Activated naive CD8-positive, alpha-beta T cell treated with anti-CD3 and anti-CD28 coated beads for 36 hours (primary cell): ENCODE results near the gene RRBP1. TPM values are rescaled to one million over a fixed set of nuclear protein-coding genes. Genes with fewer than 3 reads are reported as not detected.

Experiments
- DNase-seq: peaks from one replicate; pipeline ENCODE4 v3.0.0; 2021
- H3K27ac Mint-ChIP-seq: one replicate; pipeline ENCODE4 v1.8.0; 2022; ENCODE audit warnings: mild to moderate bottlenecking, moderate library complexity, mixed read lengths
- H3K27me3 Mint-ChIP-seq: one replicate; pipeline ENCODE4 v1.8.0; 2022; ENCODE audit warnings: mild to moderate bottlenecking, mixed read lengths
- H3K36me3 Mint-ChIP-seq: one replicate; pipeline ENCODE4 v1.8.0; 2021; ENCODE audit warnings: mild to moderate bottlenecking, mixed read lengths
- H3K4me1 Mint-ChIP-seq: one replicate; pipeline ENCODE4 v1.8.0; 2021; ENCODE audit warnings: mixed read lengths
- H3K4me3 Mint-ChIP-seq: one replicate; pipeline ENCODE4 v1.8.0; 2022; ENCODE audit warnings: mild to moderate bottlenecking, moderate library complexity, mixed read lengths
- H3K9me3 Mint-ChIP-seq: one replicate; pipeline ENCODE4 v1.8.0; 2022; ENCODE audit warnings: mixed read lengths
- total RNA-seq, 2 experiments: library from RNA; stranded (reverse); gene quantifications; one replicate each; pipeline ENCODE4 v1.2.3, GENCODE V29; 2021

Gene RRBP1
- total RNA-seq, 2 experiments from 2014 or later: 24.0 to 26.5 TPM

DNA sequence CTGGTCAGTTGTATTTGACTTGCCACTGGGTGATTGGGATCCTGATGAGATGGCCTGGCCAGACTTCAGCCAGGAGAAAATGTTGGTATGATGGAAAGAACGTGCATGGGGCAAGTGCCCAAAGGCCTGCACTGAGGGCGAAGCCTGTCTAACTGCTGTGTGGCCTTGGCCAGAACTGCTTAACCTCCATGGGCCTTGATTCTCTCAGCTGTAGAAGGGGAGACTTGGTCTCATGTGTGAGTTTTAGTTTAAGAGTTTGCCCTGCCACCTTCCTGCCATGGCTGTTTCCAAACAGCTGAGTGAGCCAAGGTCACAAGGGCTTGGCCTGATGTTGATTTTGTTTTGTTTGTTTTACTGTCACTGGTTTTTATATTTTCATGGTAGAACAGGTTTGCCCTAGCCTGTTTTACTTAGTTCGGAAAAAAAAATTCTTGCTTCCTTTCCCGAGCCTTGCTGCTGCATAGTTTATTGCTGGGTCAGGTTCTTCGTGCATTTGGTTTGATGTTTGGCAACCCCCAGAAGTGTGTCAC, 76.8 kb downstream of the RRBP1 start:
- Mint-ChIP-seq H3K36me3 (peaks cover 6% of the 10 kb centered on the region), H3K27me3 (no peaks in the 10 kb centered on the region), H3K27ac (no peak overlapping the region), H3K4me1 (peaks cover 10% of the 10 kb centered on the region), H3K9me3 (no peaks in the 10 kb centered on the region), H3K4me3 (no peak overlapping the region)
- no peak for DNase-seq

DNA sequence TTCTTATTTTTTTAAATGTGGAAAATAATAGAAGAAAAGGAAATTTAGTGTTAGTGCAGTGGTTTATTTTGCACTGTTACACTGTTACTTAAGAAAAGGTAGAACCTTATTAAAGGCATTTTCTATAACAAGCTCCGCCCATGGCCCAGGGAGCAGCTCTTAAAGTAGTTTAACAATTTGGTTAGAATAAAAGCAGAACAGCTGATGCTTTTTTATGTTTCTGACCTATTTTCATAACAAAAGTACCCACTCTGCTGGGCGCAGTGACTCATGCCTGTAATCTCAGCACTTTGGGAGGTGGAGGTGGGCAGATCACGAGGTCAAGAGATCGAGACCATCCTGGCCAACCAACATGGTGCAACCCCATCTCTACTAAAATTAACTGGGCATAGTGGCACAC, 79.5 kb downstream of the RRBP1 start:
- Mint-ChIP-seq H3K4me3 (no peak overlapping the region), H3K27ac (no peak overlapping the region), H3K4me1 (no peaks in the 10 kb centered on the region), H3K36me3 (peaks cover 8% of the 10 kb centered on the region), H3K27me3 (no peaks in the 10 kb centered on the region), H3K9me3 (no peaks in the 10 kb centered on the region)
- no peak for DNase-seq

- Mint-ChIP-seq H3K4me1 (peaks cover 4% of the 10 kb centered on the region), H3K27ac (no peak overlapping the region), H3K36me3 (peaks cover 11% of the 10 kb centered on the region), H3K9me3 (no peaks in the 10 kb centered on the region), H3K27me3 (no peaks in the 10 kb centered on the region), H3K4me3 (no peak overlapping the region)
- no peak for DNase-seq
Observed at GRCh38 chr20:17601957-17602356, 80.1 kb downstream of the RRBP1 start.

DNA sequence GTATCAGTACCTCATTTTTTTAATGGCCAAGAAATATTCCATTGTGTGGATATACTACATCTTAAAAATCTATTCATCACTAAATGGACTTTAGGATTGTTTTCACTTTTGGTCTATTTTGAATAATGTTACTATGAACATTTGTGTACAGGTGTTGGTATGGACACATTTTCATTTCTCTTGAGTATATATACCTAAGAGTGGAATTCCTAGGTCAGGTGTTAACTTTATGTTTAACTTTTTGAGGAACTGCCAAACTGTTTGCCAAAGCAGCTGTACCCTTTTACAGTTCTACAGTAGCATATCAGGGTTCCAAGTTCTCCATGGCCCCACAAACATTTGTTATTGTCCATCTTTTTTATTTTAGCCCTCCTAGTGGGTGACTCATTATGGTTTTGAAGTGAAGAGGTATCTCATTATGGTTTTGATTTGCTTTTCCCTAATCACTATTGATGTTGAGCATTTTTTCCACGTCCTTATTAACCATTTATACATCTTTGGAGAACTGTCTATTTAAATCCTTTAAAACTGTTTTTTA, 84.0 kb downstream of the RRBP1 start:
- Mint-ChIP-seq H3K9me3 (no peaks in the 10 kb centered on the region), H3K27ac (no peak overlapping the region), H3K4me1 (peaks cover 10% of the 10 kb centered on the region), H3K4me3 (no peak overlapping the region), H3K36me3 (peaks cover 22% of the 10 kb centered on the region), H3K27me3 (no peaks in the 10 kb centered on the region)
- no peak for DNase-seq

GRCh38 chr20:17595856-17596255, 86.2 kb downstream of the RRBP1 start:
- no peak for DNase-seq
- Mint-ChIP-seq H3K27ac (no peak overlapping the region), H3K4me1 (peaks cover 11% of the 10 kb centered on the region), H3K4me3 (no peak overlapping the region), H3K9me3 (no peaks in the 10 kb centered on the region), H3K36me3 (peaks cover 21% of the 10 kb centered on the region), H3K27me3 (no peaks in the 10 kb centered on the region)

DNA sequence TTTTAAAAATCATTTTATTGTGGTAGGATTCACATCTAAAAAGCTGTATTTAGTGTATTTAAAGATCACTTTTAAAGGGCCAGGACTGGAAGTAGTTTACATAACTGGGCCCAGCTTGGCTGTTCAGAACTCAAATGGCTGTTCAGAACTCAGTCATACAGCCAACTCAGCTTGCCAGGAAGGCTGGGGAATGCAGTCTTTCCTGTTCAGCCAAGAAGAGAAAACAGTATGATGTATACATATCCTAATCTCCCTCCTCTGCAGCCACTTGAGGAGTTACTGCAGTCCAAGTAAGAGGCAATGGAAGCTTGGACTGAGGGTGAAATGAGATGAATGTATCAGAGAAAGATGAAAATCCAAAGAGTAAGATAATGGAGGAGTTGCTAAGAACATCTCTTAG, 87.6 kb downstream of the RRBP1 start:
- H3K27me3 Mint-ChIP-seq: no peaks in the 10 kb centered on the region
- no peak overlapping the region for H3K4me3 Mint-ChIP-seq
- H3K9me3 Mint-ChIP-seq: no peaks in the 10 kb centered on the region
- H3K27ac Mint-ChIP-seq: no peak overlapping the region
- H3K36me3 Mint-ChIP-seq: peaks cover 19% of the 10 kb centered on the region
- DNase-seq: no peak
- H3K4me1 Mint-ChIP-seq: peaks cover 11% of the 10 kb centered on the region

DNA sequence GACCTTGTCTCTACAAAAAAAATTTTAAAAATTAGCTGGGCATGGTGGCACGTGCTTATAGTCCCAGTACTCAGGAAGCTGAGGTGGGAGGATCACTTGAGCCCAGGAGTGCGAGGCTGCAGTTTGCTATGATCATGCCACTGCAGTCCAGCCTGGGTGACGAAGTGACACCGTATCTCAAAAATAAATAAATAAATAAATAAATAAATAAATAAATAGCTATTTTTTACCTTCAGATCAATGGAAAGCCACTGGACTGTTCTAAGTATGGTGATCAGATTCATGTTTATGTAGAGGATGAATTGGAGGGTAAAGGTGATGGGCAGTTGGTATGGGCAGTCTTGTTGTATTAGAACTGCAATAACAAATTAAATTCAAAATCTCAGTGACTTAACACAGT, 88.1 kb downstream of the RRBP1 start:
- H3K27me3 Mint-ChIP-seq: no peaks in the 10 kb centered on the region
- no peaks in the 10 kb centered on the region for H3K9me3 Mint-ChIP-seq
- H3K4me3 Mint-ChIP-seq: no peak overlapping the region
- DNase-seq: no peak
- H3K27ac Mint-ChIP-seq: no peak overlapping the region
- peaks cover 19% of the 10 kb centered on the region for H3K36me3 Mint-ChIP-seq
- H3K4me1 Mint-ChIP-seq: peaks cover 11% of the 10 kb centered on the region

DNA sequence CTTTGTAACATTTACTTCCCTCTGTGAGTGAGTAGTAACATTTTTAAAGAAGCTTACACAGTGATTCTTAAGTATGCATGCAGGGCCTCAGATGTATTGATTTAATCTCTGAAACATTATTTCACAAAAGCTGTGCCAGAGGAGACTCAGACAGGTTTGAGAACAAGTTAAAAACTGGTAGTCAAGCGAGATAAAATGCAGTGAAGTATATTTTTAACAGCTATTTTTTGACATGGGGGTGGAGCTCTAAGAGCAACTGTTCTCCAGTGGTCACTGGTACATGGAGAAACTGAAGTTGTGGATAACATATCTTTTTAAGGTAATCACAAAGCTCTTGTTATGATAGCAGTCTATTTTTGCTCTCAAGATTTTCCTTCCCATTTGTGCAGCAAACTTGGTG, 91.8 kb downstream of the RRBP1 start:
- Mint-ChIP-seq H3K4me1 (peaks cover 7% of the 10 kb centered on the region), H3K27ac (no peak overlapping the region)

GRCh38 chr20:17589161-17589834, 92.7 kb downstream of the RRBP1 start:
- no peak for DNase-seq
- H3K36me3 Mint-ChIP-seq: peaks cover 1% of the 10 kb centered on the region
- no peaks in the 10 kb centered on the region for H3K27me3 Mint-ChIP-seq
- peaks cover 9% of the 10 kb centered on the region for H3K4me1 Mint-ChIP-seq
- H3K9me3 Mint-ChIP-seq: no peaks in the 10 kb centered on the region
- H3K4me3 Mint-ChIP-seq: no peak overlapping the region
- no peak overlapping the region for H3K27ac Mint-ChIP-seq

More for the DNA sequence above, 91.8 kb downstream of the RRBP1 start:
- DNase-seq: no peak
- no peaks in the 10 kb centered on the region for H3K27me3 Mint-ChIP-seq
- H3K36me3 Mint-ChIP-seq: peaks cover 3% of the 10 kb centered on the region
- H3K9me3 Mint-ChIP-seq: no peaks in the 10 kb centered on the region
- H3K4me3 Mint-ChIP-seq: no peak overlapping the region

GRCh38 chr20:17587824-17588223, 94.2 kb downstream of the RRBP1 start:
- H3K4me3 Mint-ChIP-seq: no peak overlapping the region
- H3K4me1 Mint-ChIP-seq: peaks cover 12% of the 10 kb centered on the region
- no peaks in the 10 kb centered on the region for H3K27me3 Mint-ChIP-seq

GRCh38 chr20:17587148-17587547, 94.9 kb downstream of the RRBP1 start:
- Mint-ChIP-seq H3K4me1 (peaks cover 16% of the 10 kb centered on the region), H3K27ac (no peak overlapping the region), H3K27me3 (no peaks in the 10 kb centered on the region), H3K9me3 (no peaks in the 10 kb centered on the region), H3K36me3 (no peaks in the 10 kb centered on the region), H3K4me3 (no peak overlapping the region)
- DNase-seq: no peak

More at GRCh38 chr20:17587824-17588223, 94.2 kb downstream of the RRBP1 start:
- Mint-ChIP-seq H3K36me3 (no peaks in the 10 kb centered on the region), H3K9me3 (no peaks in the 10 kb centered on the region), H3K27ac (no peak overlapping the region)
- no peak for DNase-seq

DNA sequence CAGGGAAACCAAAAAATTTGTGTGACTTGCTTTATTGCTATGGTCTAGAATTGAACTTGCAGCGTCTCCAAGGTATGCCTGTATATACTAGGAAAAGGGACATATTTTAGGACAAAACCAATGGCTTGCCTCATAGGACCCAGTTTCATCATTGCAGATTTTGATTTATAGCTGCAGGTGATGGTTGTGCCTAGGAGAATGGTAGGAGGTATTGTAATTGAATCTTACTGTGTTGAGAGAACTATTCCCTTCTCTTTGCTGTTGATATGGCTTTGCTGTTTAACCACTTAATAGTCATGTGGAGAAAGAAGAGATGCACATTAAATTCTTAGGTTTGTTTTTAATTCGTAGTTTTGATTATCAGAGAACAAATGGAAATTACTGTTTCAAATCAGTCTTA, 95.8 kb downstream of the RRBP1 start:
- no peak for DNase-seq
- Mint-ChIP-seq H3K36me3 (no peaks in the 10 kb centered on the region), H3K9me3 (no peaks in the 10 kb centered on the region), H3K4me3 (no peak overlapping the region), H3K4me1 (peaks cover 14% of the 10 kb centered on the region), H3K27me3 (no peaks in the 10 kb centered on the region), H3K27ac (no peak overlapping the region)

DNA sequence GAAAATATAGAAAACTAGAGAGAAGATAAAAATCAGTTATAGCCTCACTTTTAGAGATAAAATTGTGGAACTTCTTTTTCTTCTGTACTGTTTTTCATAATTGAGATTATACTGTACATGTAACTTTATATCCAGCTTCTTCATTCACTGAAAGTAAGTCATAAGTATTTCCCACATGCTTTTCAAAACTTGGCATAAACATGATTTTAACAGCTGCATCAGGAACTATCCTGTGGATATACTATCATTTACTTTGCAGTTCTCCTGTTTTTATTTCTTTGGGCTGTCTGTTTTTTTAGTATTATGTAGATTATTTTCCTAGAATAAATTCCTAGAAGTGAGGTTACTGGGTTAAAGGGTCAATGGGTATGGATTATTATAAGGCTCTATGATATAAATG, 97.4 kb downstream of the RRBP1 start:
- DNase-seq: no peak
- Mint-ChIP-seq H3K4me1 (peaks cover 19% of the 10 kb centered on the region), H3K27me3 (no peaks in the 10 kb centered on the region), H3K4me3 (no peak overlapping the region), H3K36me3 (peaks cover 3% of the 10 kb centered on the region), H3K27ac (no peak overlapping the region), H3K9me3 (no peaks in the 10 kb centered on the region)

- no peak overlapping the region for H3K27ac Mint-ChIP-seq
- H3K4me1 Mint-ChIP-seq: peaks cover 21% of the 10 kb centered on the region
- H3K4me3 Mint-ChIP-seq: no peak overlapping the region
- peaks cover 3% of the 10 kb centered on the region for H3K36me3 Mint-ChIP-seq
- no peak for DNase-seq
- H3K9me3 Mint-ChIP-seq: no peaks in the 10 kb centered on the region
- no peaks in the 10 kb centered on the region for H3K27me3 Mint-ChIP-seq
Observed at GRCh38 chr20:17583126-17583525, 98.9 kb downstream of the RRBP1 start.

DNA sequence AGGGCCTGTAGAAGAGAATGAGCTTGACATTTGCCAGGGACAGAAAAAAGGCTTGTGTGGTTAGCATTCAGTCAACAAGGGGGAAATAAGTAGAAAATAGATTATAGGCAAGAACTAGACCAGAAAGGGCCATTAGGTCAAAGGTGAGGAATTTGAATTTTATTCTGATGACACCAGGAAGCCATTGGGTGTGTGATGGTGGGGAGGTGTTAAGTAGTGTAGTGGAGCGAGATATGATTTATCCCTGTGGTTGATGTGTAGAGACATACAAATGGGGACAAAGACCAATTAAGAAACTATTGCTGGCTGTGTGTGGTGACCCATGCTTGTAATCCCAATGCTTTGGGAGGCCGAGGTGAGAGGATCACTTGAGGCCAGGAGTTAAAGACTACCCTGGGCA, 101.1 kb downstream of the RRBP1 start:
- peaks cover 16% of the 10 kb centered on the region for H3K4me1 Mint-ChIP-seq
- H3K36me3 Mint-ChIP-seq: peaks cover 3% of the 10 kb centered on the region
- no peak overlapping the region for H3K27ac Mint-ChIP-seq
- no peak overlapping the region for H3K4me3 Mint-ChIP-seq
- no peaks in the 10 kb centered on the region for H3K27me3 Mint-ChIP-seq
- H3K9me3 Mint-ChIP-seq: no peaks in the 10 kb centered on the region
- DNase-seq: no peak
